Breast epithelium (tissue), 4 donors: ENCODE data around the gene SCART1. TPM values are rescaled to one million over a fixed set of nuclear protein-coding genes. Genes with fewer than 3 reads are reported as not detected.
"Not testable (repeated sequence)": the region's sequence is repeated elsewhere in the genome, so short reads cannot be mapped to it uniquely, and the experiment has no call there.

ENCODE experiments used
- DNase-seq, 2 donors: peaks; one replicate each; pipeline ENCODE4 v3.0.0-alpha.2; 2019; ENCODE audit warnings: low spot score in 2 of 2
- H3K27ac ChIP-seq, 2 donors: fragments of 200-600 bp; sonication (generic) in 1 of 2; one replicate each; pipeline ENCODE4 v1.5.1; 2016 to 2019; ENCODE audit warnings: mild to moderate bottlenecking in 1 of 2
- H3K27me3 ChIP-seq, 2 donors: fragments of 200-600 bp; sonication (generic) in 1 of 2; one replicate each; pipeline versions ENCODE4 v1.5.1 to v1.6.0; 2017 to 2019; ENCODE audit warnings: control low read depth in 1 of 2, mild to moderate bottlenecking in 1 of 2
- H3K36me3 ChIP-seq: fragments of 200-600 bp; one replicate; pipeline ENCODE4 v1.5.1; 2019
- H3K4me1 ChIP-seq, 2 donors: fragments of 200-600 bp; sonication (generic); one replicate each; pipeline ENCODE4 v1.5.1; 2016 to 2019; ENCODE audit warnings: control low read depth in 1 of 2
- H3K4me3 ChIP-seq, 3 donors: fragments of 200-600 bp; sonication (generic); 1 replicate in 2 of 3; 2 replicates in 1 of 3; pipeline ENCODE4 v1.5.1; 2016 to 2019; ENCODE audit warnings: mild to moderate bottlenecking in 3 of 3, moderate library complexity in 2 of 3
- H3K9me3 ChIP-seq, 2 donors: fragments of 200-600 bp; sonication (generic) in 1 of 2; one replicate each; pipeline ENCODE4 v1.5.1; 2016 to 2019; ENCODE audit warnings: control low read depth in 1 of 2
- POLR2A ChIP-seq: fragments of 450-650 bp; IDR thresholded peaks from one replicate; pipeline ENCODE4 v1.6.1; 2016; ENCODE audit warnings: antibody characterized with exemption, mild to moderate bottlenecking, moderate library complexity
- POLR2AphosphoS5 ChIP-seq, 3 donors: sonication (generic); formaldehyde crosslinking; IDR thresholded peaks; one replicate each; pipeline ENCODE4 v1.6.1; 2017; ENCODE audit warnings: antibody characterized with exemption in 3 of 3
- intact Hi-C: fragments of 100-400 bp; cut with DNase I; formaldehyde crosslinking; loops from one replicate; pipeline ENCODE4 v1.15.1; 2023; ENCODE audit warnings: low total_unique reads
- total RNA-seq, 3 donors: library from RNA; depleted of rRNA; stranded (reverse); fragments of >200 nt; gene quantifications; one replicate each; pipeline ENCODE4 v1.1.0, GENCODE V29; 2016
- TF ChIP-seq, protein P1 (sequence below), 3 donors: fragments of 450-650 bp; IDR thresholded peaks; one replicate each; pipeline ENCODE4 v1.5.1; 2016 to 2017; ENCODE audit warnings: antibody characterized with exemption in 3 of 3, mild to moderate bottlenecking in 3 of 3, moderate library complexity in 3 of 3

The SCART1 gene
- total RNA-seq, 3 donors from 2014 or later: 1.4 to 3.7 (median 2.9) TPM

- Histone ChIP-seq H3K4me1 (no peaks in the 10 kb centered on the region), H3K27ac (no peak overlapping the region), H3K9me3 (peaks cover 0 to 7% of the 10 kb centered on the region in 2 donors), H3K27me3 (no peaks in the 10 kb centered on the region), H3K36me3 (no peaks in the 10 kb centered on the region), H3K4me3 (no peak overlapping the region)
- no peak for DNase-seq
- TF ChIP-seq POLR2AphosphoS5 (IDR thresholded peaks at IDR 0.05) (no peak), POLR2A (no peak)
- TF ChIP-seq, protein P1, sequence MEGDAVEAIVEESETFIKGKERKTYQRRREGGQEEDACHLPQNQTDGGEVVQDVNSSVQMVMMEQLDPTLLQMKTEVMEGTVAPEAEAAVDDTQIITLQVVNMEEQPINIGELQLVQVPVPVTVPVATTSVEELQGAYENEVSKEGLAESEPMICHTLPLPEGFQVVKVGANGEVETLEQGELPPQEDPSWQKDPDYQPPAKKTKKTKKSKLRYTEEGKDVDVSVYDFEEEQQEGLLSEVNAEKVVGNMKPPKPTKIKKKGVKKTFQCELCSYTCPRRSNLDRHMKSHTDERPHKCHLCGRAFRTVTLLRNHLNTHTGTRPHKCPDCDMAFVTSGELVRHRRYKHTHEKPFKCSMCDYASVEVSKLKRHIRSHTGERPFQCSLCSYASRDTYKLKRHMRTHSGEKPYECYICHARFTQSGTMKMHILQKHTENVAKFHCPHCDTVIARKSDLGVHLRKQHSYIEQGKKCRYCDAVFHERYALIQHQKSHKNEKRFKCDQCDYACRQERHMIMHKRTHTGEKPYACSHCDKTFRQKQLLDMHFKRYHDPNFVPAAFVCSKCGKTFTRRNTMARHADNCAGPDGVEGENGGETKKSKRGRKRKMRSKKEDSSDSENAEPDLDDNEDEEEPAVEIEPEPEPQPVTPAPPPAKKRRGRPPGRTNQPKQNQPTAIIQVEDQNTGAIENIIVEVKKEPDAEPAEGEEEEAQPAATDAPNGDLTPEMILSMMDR (IDR thresholded peaks at IDR 0.05): no peak
- intact Hi-C loops: no loop called here
Measured at GRCh38 chr10:133465950-133466474, 12.3 kb downstream of the SCART1 start.

GRCh38 chr10:133466683-133467275 lies 13.0 kb downstream of the SCART1 start:
- H3K4me3 ChIP-seq: no peak overlapping the region
- DNase-seq: no peak
- H3K27me3 ChIP-seq: no peaks in the 10 kb centered on the region
- peaks cover 0 to 7% of the 10 kb centered on the region in 2 donors for H3K9me3 ChIP-seq
- TF ChIP-seq POLR2AphosphoS5 (IDR thresholded peaks at IDR 0.05): no peak
- TF ChIP-seq POLR2A: no peak
- TF ChIP-seq, protein P1 (IDR thresholded peaks at IDR 0.05): no peak
- no peaks in the 10 kb centered on the region for H3K4me1 ChIP-seq
- intact Hi-C loops: no loop called here
- H3K27ac ChIP-seq: no peak overlapping the region
- H3K36me3 ChIP-seq: no peaks in the 10 kb centered on the region

GRCh38 chr10:133467286-133467911 lies 13.7 kb downstream of the SCART1 start:
- H3K4me1 ChIP-seq: no peaks in the 10 kb centered on the region
- intact Hi-C loops: no loop called here
- DNase-seq: no peak
- H3K27ac ChIP-seq: no peak overlapping the region
- no peaks in the 10 kb centered on the region for H3K36me3 ChIP-seq
- TF ChIP-seq, protein P1 (IDR thresholded peaks at IDR 0.05): no peak
- no peak for TF ChIP-seq POLR2AphosphoS5 (IDR thresholded peaks at IDR 0.05)
- TF ChIP-seq POLR2A: no peak
- H3K9me3 ChIP-seq: peaks cover 0 to 7% of the 10 kb centered on the region in 2 donors
- H3K27me3 ChIP-seq: no peaks in the 10 kb centered on the region
- H3K4me3 ChIP-seq: no peak overlapping the region

DNA sequence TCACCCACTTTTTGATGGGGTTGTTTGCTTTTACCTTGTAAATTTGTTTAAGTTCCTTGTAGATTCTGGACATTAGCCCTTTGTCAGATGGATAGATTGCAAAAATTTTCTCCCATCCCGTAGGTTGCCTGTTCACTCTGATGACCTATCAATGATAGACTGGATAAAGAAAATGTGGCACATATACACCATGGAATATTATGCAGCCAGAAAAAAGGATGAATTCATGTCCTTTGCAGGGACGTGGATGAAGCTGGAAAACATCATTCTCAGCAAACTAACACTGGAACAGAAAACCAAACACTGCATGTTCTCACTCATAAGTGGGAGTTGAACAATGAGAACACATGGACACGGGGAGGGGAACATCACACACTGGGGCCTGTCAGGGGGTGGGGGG lies 15.5 kb downstream of the SCART1 start:
- H3K27ac ChIP-seq, H3K4me3 ChIP-seq, intact Hi-C loops, H3K27me3 ChIP-seq, H3K9me3 ChIP-seq, H3K36me3 ChIP-seq, H3K4me1 ChIP-seq, DNase-seq: not testable (repeated sequence)

DNA sequence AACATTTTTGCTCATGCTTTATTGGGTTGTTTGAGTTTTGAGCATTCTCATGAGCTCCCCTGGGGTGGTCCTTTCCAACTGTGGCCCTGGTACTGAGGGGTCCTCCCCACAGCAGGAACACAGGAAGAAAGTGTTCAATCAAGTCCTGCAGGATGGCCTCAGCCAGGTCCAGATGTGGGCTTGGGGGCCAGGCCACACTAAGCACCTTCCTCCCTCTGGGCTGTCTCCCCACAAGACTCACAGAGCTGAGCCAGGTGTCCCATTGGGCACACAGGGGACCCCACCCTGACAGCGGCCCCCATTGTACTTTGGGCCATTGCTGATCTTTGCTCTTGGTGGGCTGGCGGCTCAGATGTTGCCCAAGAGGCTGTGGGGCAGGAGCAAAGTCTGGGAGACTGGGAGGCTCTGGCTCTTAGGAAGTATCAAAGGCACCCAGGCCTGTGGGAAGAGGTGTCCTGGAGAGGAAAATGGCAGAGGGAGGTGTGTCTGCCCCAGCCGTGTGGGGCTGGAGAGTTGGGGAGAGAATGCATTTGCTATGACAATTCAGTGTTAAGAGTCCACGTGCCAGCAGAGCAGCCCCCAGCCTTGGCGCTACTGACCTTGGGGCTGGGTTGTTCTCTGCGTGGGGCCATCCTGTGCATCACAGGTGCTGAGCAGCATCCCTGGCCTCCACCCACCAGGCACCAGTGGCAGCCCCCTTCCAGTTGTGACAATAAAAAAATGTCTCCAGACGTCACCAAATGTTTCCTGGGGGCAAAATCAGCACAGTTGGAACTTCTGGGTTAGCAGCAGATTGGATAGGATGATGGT lies 17.8 kb downstream of the SCART1 start:
- no peak for DNase-seq
- H3K36me3 ChIP-seq: no peaks in the 10 kb centered on the region
- H3K27me3 ChIP-seq: no peaks in the 10 kb centered on the region
- TF ChIP-seq, protein P1 (IDR thresholded peaks at IDR 0.05): no peak
- TF ChIP-seq POLR2AphosphoS5 (IDR thresholded peaks at IDR 0.05): no peak
- TF ChIP-seq POLR2A: no peak
- peaks cover 0 to 7% of the 10 kb centered on the region in 2 donors for H3K9me3 ChIP-seq
- no peak overlapping the region for H3K27ac ChIP-seq
- intact Hi-C loops: no loop called here
- no peak overlapping the region for H3K4me3 ChIP-seq
- H3K4me1 ChIP-seq: no peaks in the 10 kb centered on the region
